ENCODE data around the gene UPP1.

GRCh38 chr7:48049850-48050249 is 39.2 kb upstream of the UPP1 start:
- TF ChIP-seq CTCF (conservative IDR thresholded peaks at IDR 0.05; ENCODE audit: low read length) (no peak), EZH2phosphoT487 (IDR thresholded peaks at IDR 0.05; ENCODE audit: borderline replicate concordance, low read depth, low read length) (no peak)
